PFSK-1 (cell line): Measurements from ENCODE around the gene ACTR3.

Experiments used
- FOXP2 ChIP-seq: optimal IDR thresholded peaks from 2 replicates; pipeline ENCODE3; 2011; ENCODE audit warnings: borderline replicate concordance, control low read depth, inconsistent platforms; ENCODE audit not compliant: insufficient read depth; ENCODE audit errors: extremely low read length, extremely low read depth
- POLR2AphosphoS5 ChIP-seq: IDR thresholded peaks from 2 replicates; pipeline ENCODE4 v1.6.1; 2012; ENCODE audit warnings: low read depth, mild to moderate bottlenecking, control low read depth, low read length, moderate library complexity
- SIN3A ChIP-seq: IDR thresholded peaks from 2 replicates; pipeline ENCODE4 v1.6.1; 2012; ENCODE audit warnings: mild to moderate bottlenecking, low read length, moderate library complexity, borderline replicate concordance; ENCODE audit not compliant: insufficient read depth
- TAF1 ChIP-seq: IDR thresholded peaks from 2 replicates; pipeline ENCODE4 v1.6.1; 2012; ENCODE audit warnings: low read length, control low read depth, borderline replicate concordance; ENCODE audit not compliant: insufficient read depth
- TF ChIP-seq, protein P1 (sequence below), 2 experiments: IDR thresholded peaks; 2 replicates each; pipeline versions ENCODE4 v1.6.1 to v1.8.0; 2011 to 2012; ENCODE audit warnings: low read depth in 2 of 2, low read length in 2 of 2, control low read depth in 1 of 2, inconsistent platforms in 1 of 2, mild to moderate bottlenecking in 1 of 2, moderate library complexity in 1 of 2; ENCODE audit not compliant: insufficient read depth in 1 of 2

ACTR3 gene

DNA sequence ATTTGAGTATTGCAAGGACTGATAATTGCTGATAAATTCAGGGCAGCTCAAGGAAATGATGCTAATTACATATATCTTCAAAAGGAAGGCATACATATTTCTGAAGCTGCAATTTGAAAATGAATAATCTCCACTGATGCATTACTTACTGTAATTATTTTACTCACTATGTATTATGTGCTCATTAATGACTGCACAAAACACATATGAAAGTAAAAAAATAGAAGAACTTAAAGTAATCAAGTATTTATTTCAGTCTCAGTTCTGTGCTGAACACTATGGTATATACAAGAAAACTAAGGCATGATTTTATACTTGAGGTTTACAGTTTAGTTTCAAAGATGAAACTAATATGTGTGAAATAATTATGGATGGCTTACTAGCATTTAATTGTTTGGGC, 9.3 kb downstream of the ACTR3 start:
- TF ChIP-seq POLR2AphosphoS5 (no peak), SIN3A (no peak), TAF1 (no peak), FOXP2 (no peak)
- TF ChIP-seq, protein P1, sequence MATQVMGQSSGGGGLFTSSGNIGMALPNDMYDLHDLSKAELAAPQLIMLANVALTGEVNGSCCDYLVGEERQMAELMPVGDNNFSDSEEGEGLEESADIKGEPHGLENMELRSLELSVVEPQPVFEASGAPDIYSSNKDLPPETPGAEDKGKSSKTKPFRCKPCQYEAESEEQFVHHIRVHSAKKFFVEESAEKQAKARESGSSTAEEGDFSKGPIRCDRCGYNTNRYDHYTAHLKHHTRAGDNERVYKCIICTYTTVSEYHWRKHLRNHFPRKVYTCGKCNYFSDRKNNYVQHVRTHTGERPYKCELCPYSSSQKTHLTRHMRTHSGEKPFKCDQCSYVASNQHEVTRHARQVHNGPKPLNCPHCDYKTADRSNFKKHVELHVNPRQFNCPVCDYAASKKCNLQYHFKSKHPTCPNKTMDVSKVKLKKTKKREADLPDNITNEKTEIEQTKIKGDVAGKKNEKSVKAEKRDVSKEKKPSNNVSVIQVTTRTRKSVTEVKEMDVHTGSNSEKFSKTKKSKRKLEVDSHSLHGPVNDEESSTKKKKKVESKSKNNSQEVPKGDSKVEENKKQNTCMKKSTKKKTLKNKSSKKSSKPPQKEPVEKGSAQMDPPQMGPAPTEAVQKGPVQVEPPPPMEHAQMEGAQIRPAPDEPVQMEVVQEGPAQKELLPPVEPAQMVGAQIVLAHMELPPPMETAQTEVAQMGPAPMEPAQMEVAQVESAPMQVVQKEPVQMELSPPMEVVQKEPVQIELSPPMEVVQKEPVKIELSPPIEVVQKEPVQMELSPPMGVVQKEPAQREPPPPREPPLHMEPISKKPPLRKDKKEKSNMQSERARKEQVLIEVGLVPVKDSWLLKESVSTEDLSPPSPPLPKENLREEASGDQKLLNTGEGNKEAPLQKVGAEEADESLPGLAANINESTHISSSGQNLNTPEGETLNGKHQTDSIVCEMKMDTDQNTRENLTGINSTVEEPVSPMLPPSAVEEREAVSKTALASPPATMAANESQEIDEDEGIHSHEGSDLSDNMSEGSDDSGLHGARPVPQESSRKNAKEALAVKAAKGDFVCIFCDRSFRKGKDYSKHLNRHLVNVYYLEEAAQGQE (IDR thresholded peaks at IDR 0.05; ENCODE audit: insufficient read depth in 1 of 2, low read depth in 2 of 2, low read length in 2 of 2), result no peak

DNA sequence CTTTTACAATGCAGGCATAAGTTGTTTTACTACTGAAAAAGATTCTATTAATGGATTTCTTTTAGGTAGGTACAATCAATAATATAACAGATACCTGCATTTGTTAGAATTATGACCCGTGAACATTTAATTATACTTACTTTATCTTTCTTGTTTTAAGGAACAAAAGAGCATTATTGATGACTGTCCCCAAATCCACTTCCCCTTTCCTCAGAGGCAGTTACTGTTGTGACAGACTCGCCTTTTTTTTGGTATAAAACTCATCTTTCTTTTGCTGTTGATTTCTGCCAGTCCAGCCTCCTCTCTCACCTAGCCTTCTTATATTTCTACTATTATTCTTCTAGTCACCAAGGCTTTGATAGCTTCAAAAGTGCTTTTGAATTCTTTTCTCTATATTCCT, 12.1 kb downstream of the ACTR3 start:
- no peak for TF ChIP-seq POLR2AphosphoS5
- TF ChIP-seq, protein P1 (IDR thresholded peaks at IDR 0.05; ENCODE audit: insufficient read depth in 1 of 2, low read depth in 2 of 2, low read length in 2 of 2), result no peak
- TF ChIP-seq TAF1, result no peak
- TF ChIP-seq SIN3A, result no peak
- no peak for TF ChIP-seq FOXP2

DNA sequence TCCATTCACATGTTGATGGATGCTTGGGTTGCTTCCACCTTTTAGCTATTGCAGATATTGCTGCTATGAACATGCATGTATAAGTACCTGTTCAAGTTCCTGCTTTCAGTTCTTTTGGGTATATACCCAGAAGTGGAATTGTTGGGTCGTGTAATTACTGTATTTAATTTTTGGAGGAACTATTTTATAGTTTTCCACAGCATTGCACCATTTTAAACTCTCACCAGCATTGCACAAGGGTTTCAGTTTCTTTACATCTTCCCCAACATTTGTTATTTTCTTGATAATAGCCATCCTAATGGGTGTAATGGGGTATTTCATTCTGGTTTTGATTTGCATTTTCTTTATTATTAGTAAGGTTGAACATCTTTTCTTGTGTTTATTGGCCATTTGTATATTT, 16.0 kb downstream of the ACTR3 start:
- TF ChIP-seq FOXP2 (no peak), POLR2AphosphoS5 (no peak), SIN3A (no peak), TAF1 (no peak)
- TF ChIP-seq, protein P1 (IDR thresholded peaks at IDR 0.05; ENCODE audit: insufficient read depth in 1 of 2, low read depth in 2 of 2, low read length in 2 of 2), result no peak

DNA sequence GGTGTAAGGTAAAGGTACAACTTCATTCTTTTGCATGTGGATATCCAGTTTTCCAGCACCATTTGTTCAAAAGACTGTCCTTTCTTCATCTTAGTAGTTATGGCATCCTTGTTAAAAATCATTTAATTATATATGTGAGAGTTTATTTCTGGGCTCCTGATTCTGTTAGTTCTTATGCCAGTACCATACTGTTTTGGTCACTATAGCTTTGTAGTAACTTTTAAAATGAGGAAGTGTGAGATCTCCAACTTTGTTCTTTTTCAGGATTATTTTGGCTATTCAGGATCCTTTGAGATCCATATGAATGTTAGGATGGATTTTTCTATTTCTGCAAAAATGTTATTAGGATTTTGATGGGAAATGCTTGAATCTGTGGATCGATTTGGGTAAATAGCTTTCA, 16.8 kb downstream of the ACTR3 start:
- TF ChIP-seq TAF1, result no peak
- TF ChIP-seq SIN3A, result no peak
- no peak for TF ChIP-seq FOXP2
- TF ChIP-seq, protein P1 (IDR thresholded peaks at IDR 0.05; ENCODE audit: insufficient read depth in 1 of 2, low read depth in 2 of 2, low read length in 2 of 2), result no peak
- no peak for TF ChIP-seq POLR2AphosphoS5

DNA sequence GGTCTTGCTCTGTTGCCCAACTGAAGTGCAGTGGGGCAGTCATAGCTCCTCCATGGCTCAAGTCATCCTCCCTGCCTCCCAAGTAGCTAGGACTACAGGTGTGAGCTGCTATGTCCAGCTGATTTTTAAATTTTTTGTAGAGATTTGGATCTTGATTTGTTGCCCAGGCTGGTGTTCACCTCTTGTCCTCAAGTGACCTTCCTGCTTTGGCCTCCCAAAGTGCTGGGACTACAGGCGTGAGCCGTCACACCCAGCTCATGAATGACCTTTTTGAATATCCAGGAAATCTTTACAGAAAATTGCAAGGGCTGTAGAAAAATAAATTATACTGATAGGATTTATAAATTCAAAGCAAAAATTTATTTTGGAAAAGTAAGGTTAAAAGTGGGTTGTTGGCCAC, 17.4 kb downstream of the ACTR3 start:
- no peak for TF ChIP-seq FOXP2
- TF ChIP-seq SIN3A, result no peak
- TF ChIP-seq, protein P1 (IDR thresholded peaks at IDR 0.05; ENCODE audit: insufficient read depth in 1 of 2, low read depth in 2 of 2, low read length in 2 of 2), result no peak
- TF ChIP-seq TAF1, result no peak
- TF ChIP-seq POLR2AphosphoS5, result no peak
